Prostate gland (tissue), 2 donors: ENCODE measurements around the gene RDH16. TPM values are rescaled to one million over a fixed set of nuclear protein-coding genes. Genes with fewer than 3 reads are reported as not detected.
"Not testable (repeated sequence)": the region's sequence is repeated elsewhere in the genome, so short reads cannot be mapped to it uniquely, and the experiment has no call there.

Experiments
- DNase-seq: peaks from one replicate; pipeline ENCODE4 v3.0.0-alpha.2; 2019; ENCODE audit warnings: low spot score
- H3K27ac ChIP-seq, 2 donors: fragments of 200-600 bp; sonication (generic); 2 replicates each; pipeline ENCODE4 v1.5.1; 2017 to 2019
- H3K27me3 ChIP-seq: fragments of 200-600 bp; sonication (generic); replicated peaks from 2 replicates; pipeline ENCODE4 v1.5.1; 2019; ENCODE audit not compliant: insufficient read depth
- H3K36me3 ChIP-seq, 2 donors: fragments of 200-600 bp; sonication (generic); 1 replicate in 1 of 2; 2 replicates in 1 of 2; pipeline versions ENCODE4 v1.5.1 to v1.8.1; 2017 to 2019
- H3K4me1 ChIP-seq: fragments of 200-600 bp; sonication (generic); replicated peaks from 2 replicates; pipeline ENCODE4 v1.5.1; 2019
- H3K4me3 ChIP-seq, 2 donors: fragments of 200-600 bp; sonication (generic); 2 replicates each; pipeline ENCODE4 v1.5.1; 2017 to 2019
- H3K9me3 ChIP-seq: fragments of 200-600 bp; sonication (generic); 2 replicates; pipeline ENCODE4 v1.5.1; 2017
- CTCF ChIP-seq, 4 experiments: fragments of 200-600 bp in 2 of 4; fragments of 450-650 bp in 2 of 4; sonication (generic) in 2 of 4; IDR thresholded peaks; 1 replicate in 3 of 4; 2 replicates in 1 of 4; pipeline ENCODE4 v1.5.1; 2016 to 2019; ENCODE audit warnings: antibody characterized with exemption in 4 of 4, mild to moderate bottlenecking in 2 of 4, moderate library complexity in 2 of 4
- POLR2A ChIP-seq: fragments of 450-650 bp; IDR thresholded peaks from one replicate; pipeline ENCODE4 v1.6.1; 2016; ENCODE audit warnings: antibody characterized with exemption, mild to moderate bottlenecking
- POLR2AphosphoS5 ChIP-seq: sonication (generic); formaldehyde crosslinking; IDR thresholded peaks from one replicate; pipeline ENCODE4 v1.6.1; 2017; ENCODE audit warnings: antibody characterized with exemption
- WGBS: methylation state at CpG from one replicate; pipeline ENCODE4 v1.1.5; 2018; 5-methylcytosine and 5-hydroxymethylcytosine counted together
- intact Hi-C: fragments of 100-400 bp; cut with DNase I; formaldehyde crosslinking; loops from one replicate; pipeline ENCODE4 v1.14.2; 2022
- total RNA-seq, 2 donors: library from RNA; depleted of rRNA; stranded (reverse); fragments of >200 nt; gene quantifications; one replicate each; pipeline ENCODE4 v1.1.0, GENCODE V29; 2016

Gene RDH16
- total RNA-seq, 2 donors from 2014 or later, result 4.4 to 7.8 TPM

GRCh38 chr12:56922031-56922430 lies 35.4 kb downstream of the RDH16 start:
- Histone ChIP-seq H3K4me3 (no peak overlapping the region), H3K36me3 (no peaks in the 10 kb centered on the region), H3K27ac (no peak overlapping the region), H3K9me3 (no peaks in the 10 kb centered on the region), H3K27me3 (no peaks in the 10 kb centered on the region), H3K4me1 (no peaks in the 10 kb centered on the region)
- intact Hi-C loops, result no loop called here
- TF ChIP-seq POLR2AphosphoS5, result no peak
- WGBS, result 77% methylated on average over 1 of the region's 1 CpG
- DNase-seq, result no peak

GRCh38 chr12:56921346-56921745 lies 36.1 kb downstream of the RDH16 start:
- H3K4me3 ChIP-seq, result no peak overlapping the region
- no peak for DNase-seq
- no peaks in the 10 kb centered on the region for H3K9me3 ChIP-seq
- TF ChIP-seq POLR2A, result no peak
- no peak for TF ChIP-seq CTCF (IDR thresholded peaks at IDR 0.05)
- TF ChIP-seq POLR2AphosphoS5, result no peak
- no peaks in the 10 kb centered on the region for H3K27me3 ChIP-seq
- intact Hi-C loops, result no loop called here
- no peaks in the 10 kb centered on the region for H3K4me1 ChIP-seq
- 94% methylated on average over 1 of the region's 1 CpG for WGBS
- no peak overlapping the region for H3K27ac ChIP-seq
- H3K36me3 ChIP-seq, result no peaks in the 10 kb centered on the region

GRCh38 chr12:56918139-56918538 lies 39.3 kb downstream of the RDH16 start:
- 88% methylated on average over 3 of the region's 3 CpGs for WGBS
- H3K4me3 ChIP-seq, result not testable (repeated sequence)

GRCh38 chr12:56916996-56917333 lies 40.4 kb downstream of the RDH16 start:
- Histone ChIP-seq H3K4me1 (no peaks in the 10 kb centered on the region), H3K27ac (no peak overlapping the region), H3K9me3 (no peaks in the 10 kb centered on the region), H3K4me3 (no peak overlapping the region), H3K27me3 (no peaks in the 10 kb centered on the region), H3K36me3 (no peaks in the 10 kb centered on the region)
- WGBS, result 64% methylated on average over 1 of the region's 1 CpG
- no peak for DNase-seq
- TF ChIP-seq POLR2A (no peak), CTCF (IDR thresholded peaks at IDR 0.05) (no peak), POLR2AphosphoS5 (no peak)
- intact Hi-C loops, result no loop called here

More at GRCh38 chr12:56918139-56918538, 39.3 kb downstream of the RDH16 start:
- H3K9me3 ChIP-seq, DNase-seq, H3K4me1 ChIP-seq, H3K27me3 ChIP-seq, H3K36me3 ChIP-seq, intact Hi-C loops, H3K27ac ChIP-seq: not testable (repeated sequence)

- no peaks in the 10 kb centered on the region for H3K36me3 ChIP-seq
- DNase-seq, result no peak
- 81% methylated on average over 4 of the region's 4 CpGs for WGBS
- TF ChIP-seq POLR2A, result no peak
- no peak for TF ChIP-seq CTCF (IDR thresholded peaks at IDR 0.05)
- no peak for TF ChIP-seq POLR2AphosphoS5
- no peaks in the 10 kb centered on the region for H3K9me3 ChIP-seq
- no peak overlapping the region for H3K4me3 ChIP-seq
- H3K4me1 ChIP-seq, result no peaks in the 10 kb centered on the region
- H3K27me3 ChIP-seq, result no peaks in the 10 kb centered on the region
- intact Hi-C loops, result no loop called here
- H3K27ac ChIP-seq, result no peak overlapping the region
Observed at GRCh38 chr12:56916296-56916995, 41.0 kb downstream of the RDH16 start.

GRCh38 chr12:56914724-56915123 lies 42.7 kb downstream of the RDH16 start:
- 84% methylated on average over 3 of the region's 3 CpGs for WGBS

More at GRCh38 chr12:56914724-56915123, 42.7 kb downstream of the RDH16 start:
- Histone ChIP-seq H3K36me3 (no peaks in the 10 kb centered on the region), H3K27ac (no peak overlapping the region), H3K4me3 (no peak overlapping the region), H3K4me1 (no peaks in the 10 kb centered on the region), H3K27me3 (no peaks in the 10 kb centered on the region), H3K9me3 (no peaks in the 10 kb centered on the region)
- no peak for DNase-seq
- TF ChIP-seq POLR2AphosphoS5 (no peak), CTCF (IDR thresholded peaks at IDR 0.05) (no peak), POLR2A (no peak)
- intact Hi-C loops, result no loop called here
